Gastrocnemius medialis (tissue), 4 donors: ENCODE measurements around the gene ZNF487.

ENCODE experiments used
- CTCF ChIP-seq, 5 experiments: fragments of 450-650 bp in 3 of 5; fragments of 200-600 bp in 2 of 5; sonication (generic) in 2 of 5; IDR thresholded peaks in 4 of 5; conservative IDR thresholded peaks in 1 of 5; 1 replicate in 4 of 5; 2 replicates in 1 of 5; pipeline ENCODE4 v1.5.1; 2016 to 2019; ENCODE audit warnings: antibody characterized with exemption in 5 of 5, mild to moderate bottlenecking in 3 of 5, moderate library complexity in 3 of 5
- POLR2A ChIP-seq, 2 donors: fragments of 450-650 bp; IDR thresholded peaks; one replicate each; pipeline ENCODE4 v1.6.1; 2017; ENCODE audit warnings: antibody characterized with exemption in 2 of 2, mild to moderate bottlenecking in 2 of 2, moderate library complexity in 2 of 2

GRCh38 chr10:43407148-43407575 is 29.7 kb upstream of the ZNF487 start:
- TF ChIP-seq CTCF (IDR thresholded peaks at IDR 0.05 in 4 of 5, conservative IDR thresholded peaks at IDR 0.05 in 1 of 5) (no peak), POLR2A (IDR thresholded peaks at IDR 0.05) (no peak)
